ENCODE measurements around the gene MBNL1.
"Not testable (repeated sequence)": the region's sequence is repeated elsewhere in the genome, so short reads cannot be mapped to it uniquely, and the experiment has no call there.

The MBNL1 gene

DNA sequence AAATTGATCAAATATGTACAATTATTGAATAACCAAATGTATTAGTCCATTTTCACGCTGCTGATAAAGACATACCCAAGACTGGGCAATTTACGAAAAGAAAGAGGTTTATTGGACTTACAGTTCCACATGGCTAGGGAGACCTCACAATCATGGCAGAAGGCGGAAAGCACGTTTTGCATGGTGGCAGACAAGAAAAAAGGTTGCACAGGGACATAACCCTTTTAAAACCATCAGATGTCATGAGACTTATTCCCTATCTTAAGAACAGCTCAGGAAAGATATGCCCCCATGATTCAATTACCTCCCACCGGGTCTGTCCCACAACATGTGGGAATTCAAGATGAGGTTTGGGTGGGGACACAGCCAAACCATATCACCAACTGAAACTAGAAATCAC lies 171.5 kb downstream of the MBNL1 start:
- not testable (repeated sequence) for DNase-seq

- no peak for DNase-seq
Observed at GRCh38 chr3:152443212-152444023, 174.7 kb downstream of the MBNL1 start.

GRCh38 chr3:152444029-152444641 lies 175.4 kb downstream of the MBNL1 start:
- DNase-seq = peak in 2 of 51 donors; percentile 19 to 71

GRCh38 chr3:152445212-152445611 lies 176.5 kb downstream of the MBNL1 start:
- peak in 1 of 51 donors; percentile 2 for DNase-seq

DNA sequence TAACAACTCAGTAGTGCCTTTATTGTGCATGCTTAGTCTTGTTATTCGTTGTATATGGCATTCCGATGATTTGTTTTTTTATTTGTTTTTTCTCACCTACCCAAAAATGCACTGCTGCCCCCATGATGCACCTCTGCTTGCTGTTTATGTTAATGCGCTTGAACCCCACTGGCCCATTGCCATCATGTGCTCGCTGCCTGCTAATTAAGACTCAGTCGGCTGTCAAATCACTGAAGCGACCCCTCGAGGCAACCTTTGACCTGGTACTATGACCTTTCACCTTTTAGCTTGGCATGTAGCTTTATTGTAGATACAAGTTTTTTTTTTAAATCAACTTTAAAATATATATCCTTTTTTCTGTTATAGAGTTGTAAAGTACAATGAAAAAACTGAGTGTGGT lies 177.8 kb downstream of the MBNL1 start:
- peak in 2 of 51 donors; percentile 2 to 24 for DNase-seq

DNA sequence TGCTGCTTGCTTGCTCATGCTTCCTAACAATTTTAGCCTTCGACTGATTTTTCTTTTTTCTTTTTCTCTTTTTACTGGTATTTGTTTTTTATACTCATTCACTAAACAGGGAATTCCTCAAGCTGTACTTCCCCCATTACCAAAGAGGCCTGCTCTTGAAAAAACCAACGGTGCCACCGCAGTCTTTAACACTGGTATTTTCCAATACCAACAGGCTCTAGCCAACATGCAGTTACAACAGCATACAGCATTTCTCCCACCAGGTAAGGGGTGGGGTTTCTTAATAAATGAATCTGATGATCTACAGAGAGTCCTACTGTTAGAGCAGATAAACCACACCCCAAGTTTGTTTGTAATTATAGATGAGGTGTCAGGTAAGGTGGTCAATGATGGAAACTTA lies 178.8 kb downstream of the MBNL1 start:
- DNase-seq = no peak

DNA sequence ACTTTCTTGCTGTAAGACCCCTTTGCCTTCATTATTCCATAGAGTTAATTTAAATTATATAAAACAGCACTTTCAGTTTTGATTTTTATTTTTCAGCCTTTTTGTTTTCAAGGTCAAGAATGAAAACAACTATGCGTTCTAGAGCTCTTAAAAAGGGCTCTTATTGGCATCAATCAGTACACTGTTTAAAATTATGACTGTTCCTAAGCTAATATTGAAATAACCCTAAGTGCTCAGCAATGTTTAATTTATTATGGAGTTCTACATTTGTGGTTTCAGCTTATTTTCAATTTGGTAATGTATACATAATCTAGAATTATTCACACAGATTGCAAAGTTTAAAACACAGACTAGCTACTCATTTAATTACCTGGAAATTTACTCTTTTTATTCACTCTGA lies 179.4 kb downstream of the MBNL1 start:
- no peak for DNase-seq

GRCh38 chr3:152452318-152452717 lies 183.6 kb downstream of the MBNL1 start:
- DNase-seq = no peak

- no peak for DNase-seq
Observed at GRCh38 chr3:152454076-152454875, 185.5 kb downstream of the MBNL1 start.

DNA sequence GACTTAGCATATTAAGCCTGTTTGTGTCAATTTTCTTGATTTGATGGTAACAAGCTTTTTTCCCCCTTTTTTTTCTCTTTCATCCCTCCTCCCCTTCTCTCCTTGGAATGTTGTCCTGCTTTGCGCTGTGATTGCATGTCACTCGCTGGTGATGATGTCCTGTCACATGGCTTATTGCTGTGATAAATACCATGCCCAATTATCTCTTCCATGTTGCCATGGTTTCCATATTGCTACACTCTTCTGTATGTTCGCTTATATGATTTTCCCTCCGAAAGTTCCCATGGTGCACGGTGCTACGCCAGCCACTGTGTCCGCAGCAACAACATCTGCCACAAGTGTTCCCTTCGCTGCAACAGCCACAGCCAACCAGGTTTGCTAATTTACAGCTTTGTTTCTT lies 187.3 kb downstream of the MBNL1 start:
- DNase-seq = no peak

GRCh38 chr3:152457500-152458375 lies 189.0 kb downstream of the MBNL1 start:
- no peak for DNase-seq

GRCh38 chr3:152458376-152459117 lies 189.8 kb downstream of the MBNL1 start:
- no peak for DNase-seq

- DNase-seq = no peak
Observed at GRCh38 chr3:152459118-152459515, 190.4 kb downstream of the MBNL1 start.

DNA sequence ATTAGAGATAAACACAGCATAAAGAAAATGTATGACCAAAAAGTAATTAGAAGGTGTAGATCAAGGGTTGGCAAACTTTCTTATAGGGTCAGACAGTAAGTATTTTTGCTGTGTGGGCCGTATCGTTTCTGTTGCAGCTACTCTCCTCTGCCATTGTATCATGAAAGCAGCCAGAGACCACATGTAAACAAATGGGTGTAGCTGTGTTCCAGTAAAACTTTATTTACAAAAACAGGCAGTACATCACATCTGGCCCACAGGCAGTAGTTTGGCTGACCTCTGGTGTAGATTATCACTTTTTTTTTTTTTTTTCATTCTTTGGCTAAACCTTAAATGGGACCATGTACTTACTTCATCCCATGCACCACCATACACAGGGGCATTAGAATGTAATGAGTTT lies 190.8 kb downstream of the MBNL1 start:
- DNase-seq = no peak

DNA sequence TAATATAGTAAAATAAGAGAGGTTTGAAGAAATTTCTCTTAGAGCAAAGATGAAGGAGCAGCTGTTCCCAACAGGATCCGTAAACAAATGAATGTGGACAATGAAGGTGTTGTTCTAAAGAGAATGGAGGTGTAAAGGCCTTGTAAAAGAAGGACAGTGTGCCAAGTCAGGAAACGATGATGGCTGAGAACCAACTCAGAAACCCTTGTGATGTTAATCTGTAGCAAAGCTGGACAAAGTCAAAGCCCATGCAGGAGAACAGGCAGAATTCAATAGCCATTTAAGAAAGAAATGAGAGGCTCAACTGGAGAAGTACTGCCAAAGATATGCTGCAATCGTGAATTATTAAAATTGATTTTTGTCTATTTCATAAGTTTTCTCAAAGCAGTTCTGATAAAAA lies 192.2 kb downstream of the MBNL1 start:
- peak in 1 of 51 donors; percentile 25 for DNase-seq

- DNase-seq = no peak
Observed at GRCh38 chr3:152461460-152461859, 192.7 kb downstream of the MBNL1 start.

GRCh38 chr3:152466784-152467183 lies 198.1 kb downstream of the MBNL1 start:
- DNase-seq = no peak

GRCh38 chr3:152469248-152470025 lies 200.7 kb downstream of the MBNL1 start:
- DNase-seq = no peak

- no peak for DNase-seq
Observed at GRCh38 chr3:152470095-152470494, 201.4 kb downstream of the MBNL1 start.

DNA sequence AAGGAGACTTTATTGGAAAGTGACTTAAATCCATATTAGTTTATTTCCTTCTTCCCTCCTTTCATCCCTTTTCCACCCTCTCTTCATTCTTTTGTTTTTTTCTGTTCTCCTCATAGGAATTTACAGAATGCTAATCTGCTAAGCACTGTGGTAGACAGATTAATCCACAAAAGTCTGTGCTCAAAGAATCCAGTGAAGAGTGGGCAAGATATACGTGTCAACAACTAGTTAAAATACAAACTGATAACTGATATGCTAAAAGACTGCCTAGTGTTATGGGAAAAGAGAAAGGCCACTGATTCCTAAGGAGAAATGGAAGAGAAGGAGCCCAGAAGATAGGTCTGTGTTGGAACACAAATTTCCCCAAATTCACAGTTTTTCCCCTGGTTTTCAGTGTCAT lies 202.2 kb downstream of the MBNL1 start:
- no peak for DNase-seq
